HepG2 (cell line): ENCODE results near the gene IP6K3. TPM values are rescaled to one million over a fixed set of nuclear protein-coding genes. Genes with fewer than 3 reads are reported as not detected.

Source experiments
- ATAC-seq: fragments of 200-7000 bp; cut with Tn5 transposase; 3 replicates; pipeline ENCODE4 v1.9.1; 2020; ENCODE audit warnings: mild to moderate bottlenecking, moderate library complexity
- BruUV-seq: library from RNA; stranded (reverse); fragments of 400-500 nt; replicated peaks from 2 replicates; lab custom pipeline; 2021; lab: Mats Ljungman, UMichigan
- CTCF ChIA-PET: fragments of 300-600 bp; formaldehyde crosslinking; extraction: SDS; loops from one replicate; lab custom pipeline; 2021; ENCODE audit warnings: low total read pairs, inconsistent platforms, low intra/inter-chr PET ratio; lab: Yijun Ruan, JAX
- POLR2A ChIA-PET: fragments of 350-600 bp; sonication (Branson Sonifier 250); formaldehyde crosslinking; loops from one replicate; lab custom pipeline; 2020; ENCODE audit warnings: antibody characterized with exemption, inconsistent platforms; lab: Yijun Ruan, JAX
- DNase-seq: peaks from one replicate; pipeline ENCODE4 v3.0.0-alpha.2; 2015; ENCODE audit warnings: low spot score
- FAIRE-seq: peaks from 3 replicates; lab custom pipeline; 2011; peaks lifted over from hg19 to GRCh38; lab: Jason Lieb, UNC
- H2AFZ ChIP-seq: one replicate; pipeline ENCODE4 v1.6.1; 2011; ENCODE audit warnings: low read length, inconsistent platforms
- H3K27ac ChIP-seq: fragments of 300-600 bp; 3 replicates; pipeline ENCODE4 v1.8.0; 2011; ENCODE audit warnings: mixed run types, mild to moderate bottlenecking, mixed read lengths, low read length, inconsistent platforms; ENCODE audit not compliant: insufficient read depth; ENCODE audit errors: extremely low read length
- H3K27me3 ChIP-seq, 2 experiments: fragments of 200-600 bp in 1 of 2; 2 replicates in 1 of 2; 3 replicates in 1 of 2; pipeline versions ENCODE4 v1.6.0 to v1.8.0; 2011; ENCODE audit warnings: low read length in 2 of 2, mild to moderate bottlenecking in 2 of 2, moderate library complexity in 2 of 2, inconsistent platforms in 1 of 2; ENCODE audit not compliant: insufficient read depth in 2 of 2, control insufficient read depth in 1 of 2
- H3K36me3 ChIP-seq, 2 experiments: fragments of 200-600 bp in 1 of 2; replicated peaks in 1 of 2; 2 replicates in 1 of 2; 3 replicates in 1 of 2; pipeline versions ENCODE4 v1.5.1 to v1.8.0; 2011; ENCODE audit warnings: low read length in 2 of 2, inconsistent platforms in 1 of 2; ENCODE audit not compliant: insufficient read depth in 2 of 2, control insufficient read depth in 1 of 2
- H3K4me1 ChIP-seq: 2 replicates; pipeline ENCODE4 v1.5.1; 2012; ENCODE audit warnings: low read length, inconsistent platforms; ENCODE audit not compliant: insufficient read depth
- H3K4me2 ChIP-seq: 2 replicates; pipeline ENCODE4 v1.6.0; 2011; ENCODE audit warnings: low read depth, low read length, inconsistent platforms
- H3K4me3 ChIP-seq, 3 experiments: fragments of 200-600 bp in 1 of 3; sonication (generic), shearing (Covaris generic) in 1 of 3; replicated peaks in 1 of 3; 2 replicates each; pipeline ENCODE4 v1.5.1; 2011 to 2016; ENCODE audit warnings: low read length in 3 of 3, inconsistent platforms in 2 of 3, low read depth in 2 of 3, mild to moderate bottlenecking in 2 of 3, control low read depth in 1 of 3, mixed read lengths in 1 of 3; ENCODE audit not compliant: insufficient read depth in 1 of 3
- H3K79me2 ChIP-seq: one replicate; pipeline ENCODE4 v1.6.1; 2011; ENCODE audit warnings: low read length, inconsistent platforms; ENCODE audit not compliant: insufficient read depth
- H3K9ac ChIP-seq: 2 replicates; pipeline ENCODE4 v1.6.0; 2011; ENCODE audit warnings: mild to moderate bottlenecking, low read depth, low read length, inconsistent platforms; ENCODE audit not compliant: insufficient read depth
- H3K9me3 ChIP-seq: 2 replicates; pipeline ENCODE4 v1.5.1; 2012; ENCODE audit warnings: mild to moderate bottlenecking, low read length
- H4K20me1 ChIP-seq: 2 replicates; pipeline ENCODE4 v1.6.0; 2011; ENCODE audit warnings: inconsistent platforms, mild to moderate bottlenecking, low read length, moderate library complexity; ENCODE audit not compliant: insufficient read depth
- HNRNPUL1 ChIP-seq: fragments of 200-400 bp; formaldehyde crosslinking; IDR thresholded peaks from 2 replicates; pipeline ENCODE4 v1.6.1; 2017; ENCODE audit warnings: low read depth, mild to moderate bottlenecking, low read length, moderate library complexity
- NFKB2 ChIP-seq: sonication (generic); formaldehyde crosslinking; IDR thresholded peaks from 2 replicates; pipeline ENCODE4 v1.4.0; 2020; ENCODE audit warnings: missing genetic modification reagents, borderline replicate concordance
- NFRKB ChIP-seq: fragments of 450-650 bp; IDR thresholded peaks from 2 replicates; pipeline ENCODE4 v1.6.1; 2017
- PHB2 ChIP-seq: fragments of 450-650 bp; IDR thresholded peaks from 2 replicates; pipeline ENCODE4 v1.6.1; 2018; ENCODE audit not compliant: partially characterized antibody
- YY1 ChIP-seq: IDR thresholded peaks from 2 replicates; pipeline ENCODE4 v1.6.1; 2011; ENCODE audit warnings: low read length, low read depth, moderate library complexity, mild to moderate bottlenecking; ENCODE audit not compliant: insufficient read depth, insufficient replicate concordance
- ZNF468 ChIP-seq: sonication (generic); formaldehyde crosslinking; IDR thresholded peaks from 2 replicates; pipeline ENCODE4 v1.8.0; 2022; ENCODE audit warnings: mild to moderate bottlenecking, moderate library complexity, missing genetic modification reagents
- ZNF572 ChIP-seq: sonication (generic); formaldehyde crosslinking; IDR thresholded peaks from 2 replicates; pipeline ENCODE4 v1.5.1; 2020; ENCODE audit warnings: mild to moderate bottlenecking, missing genetic modification reagents
- WGBS: methylation state at CpG from one replicate; pipeline ENCODE4 v1.1.6; 2017; ENCODE audit warnings: low lambda C conversion rate; 5-methylcytosine and 5-hydroxymethylcytosine counted together
- in situ Hi-C: cut with HindIII; loops from 2 replicates; pipeline ENCODE4 v1.10.0; 2017; ENCODE audit warnings: low pct_unique_long_range_greater_than_20kb; ENCODE audit not compliant: extremely low pct_ligation_motif_present
- intact Hi-C: fragments of 100-400 bp; cut with micrococcal nuclease; formaldehyde crosslinking; loops from one replicate; pipeline ENCODE4 v1.10.0; 2022; ENCODE audit not compliant: unreplicated experiment
- polyA plus RNA-seq, 8 experiments: library from polyadenylated mRNA; depleted of rRNA in 3 of 8; stranded (reverse) in 7 of 8; unstranded in 1 of 8; fragments of >200 nt; fragmentation: Illumina TruSeq in 4 of 8; extraction: Trizol in 4 of 8; gene quantifications; 2 replicates each; pipeline versions ENCODE4 v1.2.1 to v1.2.3, GENCODE V29; 2011 to 2016; ENCODE audit warnings: low read depth in 4 of 8, missing spikeins in 1 of 8, mixed read lengths in 1 of 8; ENCODE audit not compliant: insufficient read depth in 1 of 8
- total RNA-seq, 5 experiments: library from RNA; depleted of rRNA; stranded (reverse); fragments of >200 nt; fragmentation: Illumina TruSeq; extraction: Trizol; gene quantifications; 2 replicates each; pipeline ENCODE4 v1.2.3, GENCODE V29; 2016; ENCODE audit warnings: low read depth in 1 of 5
- TF ChIP-seq, protein P1 (sequence below): sonication (generic); formaldehyde crosslinking; IDR thresholded peaks from 2 replicates; pipeline ENCODE4 v1.9.0; 2021; ENCODE audit warnings: missing genetic modification reagents, mild to moderate bottlenecking, borderline replicate concordance
- TF ChIP-seq, protein P2 (sequence below): sonication (generic); formaldehyde crosslinking; IDR thresholded peaks from 2 replicates; pipeline ENCODE4 v1.4.0; 2020; ENCODE audit warnings: missing genetic modification reagents
- TF ChIP-seq, protein P3 (sequence below): IDR thresholded peaks from 2 replicates; pipeline ENCODE4 v1.6.1; 2016; ENCODE audit warnings: missing biosample characterization, missing genetic modification reagents, low read depth
- TF ChIP-seq, protein P4 (sequence below): sonication (generic); formaldehyde crosslinking; IDR thresholded peaks from 2 replicates; pipeline ENCODE4 v1.9.0; 2021; ENCODE audit warnings: mild to moderate bottlenecking, missing genetic modification reagents

IP6K3 gene
- total and polyA plus RNA-seq, 2 of the 13 experiments (the other 11 are each of a cell fraction or from before 2014, with no cell fraction given) = 0.11 to 0.18 TPM

DNA sequence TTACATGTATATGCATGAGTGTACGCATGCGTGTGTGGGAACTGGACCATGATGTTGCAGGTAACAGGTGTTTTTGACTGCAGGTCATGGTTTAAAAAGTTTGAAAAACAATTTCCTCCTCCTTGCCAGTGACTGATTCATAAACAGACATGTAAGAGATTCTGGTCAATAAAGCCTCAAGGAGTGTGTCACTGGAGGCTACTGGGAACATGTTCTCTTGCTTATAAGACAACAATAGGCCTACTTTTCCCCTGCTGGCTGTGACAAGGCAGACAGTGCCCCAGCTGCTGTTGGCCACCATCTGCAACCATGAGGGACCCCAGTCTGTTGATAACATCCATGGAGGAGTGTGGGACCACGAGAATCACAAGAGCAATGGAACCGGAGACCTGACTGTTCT, 29.5 kb upstream of the IP6K3 start:
- Histone ChIP-seq H3K4me1 (no peaks in the 10 kb centered on the region), H3K9ac (no peak overlapping the region), H3K27me3 (no peaks in the 10 kb centered on the region), H4K20me1 (no peaks in the 10 kb centered on the region), H3K79me2 (no peaks in the 10 kb centered on the region), H3K4me2 (no peak overlapping the region), H3K9me3 (no peaks in the 10 kb centered on the region), H3K36me3 (peaks cover 51 to 82% of the 10 kb centered on the region in 2 experiments), H2AFZ (no peak overlapping the region), H3K27ac (no peak overlapping the region), H3K4me3 (no peak overlapping the region)
- DNase-seq (no peak), ATAC-seq (no peak), FAIRE-seq (no peak)
- in situ Hi-C loops (no loop called here), intact Hi-C loops (no loop called here)
- no TSS peak for BruUV-seq
- no peak for TF ChIP-seq HNRNPUL1
- TF ChIP-seq, protein P1, sequence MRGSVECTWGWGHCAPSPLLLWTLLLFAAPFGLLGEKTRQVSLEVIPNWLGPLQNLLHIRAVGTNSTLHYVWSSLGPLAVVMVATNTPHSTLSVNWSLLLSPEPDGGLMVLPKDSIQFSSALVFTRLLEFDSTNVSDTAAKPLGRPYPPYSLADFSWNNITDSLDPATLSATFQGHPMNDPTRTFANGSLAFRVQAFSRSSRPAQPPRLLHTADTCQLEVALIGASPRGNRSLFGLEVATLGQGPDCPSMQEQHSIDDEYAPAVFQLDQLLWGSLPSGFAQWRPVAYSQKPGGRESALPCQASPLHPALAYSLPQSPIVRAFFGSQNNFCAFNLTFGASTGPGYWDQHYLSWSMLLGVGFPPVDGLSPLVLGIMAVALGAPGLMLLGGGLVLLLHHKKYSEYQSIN (CRISPR knock-in tag) = no peak
- TF ChIP-seq, protein P2, sequence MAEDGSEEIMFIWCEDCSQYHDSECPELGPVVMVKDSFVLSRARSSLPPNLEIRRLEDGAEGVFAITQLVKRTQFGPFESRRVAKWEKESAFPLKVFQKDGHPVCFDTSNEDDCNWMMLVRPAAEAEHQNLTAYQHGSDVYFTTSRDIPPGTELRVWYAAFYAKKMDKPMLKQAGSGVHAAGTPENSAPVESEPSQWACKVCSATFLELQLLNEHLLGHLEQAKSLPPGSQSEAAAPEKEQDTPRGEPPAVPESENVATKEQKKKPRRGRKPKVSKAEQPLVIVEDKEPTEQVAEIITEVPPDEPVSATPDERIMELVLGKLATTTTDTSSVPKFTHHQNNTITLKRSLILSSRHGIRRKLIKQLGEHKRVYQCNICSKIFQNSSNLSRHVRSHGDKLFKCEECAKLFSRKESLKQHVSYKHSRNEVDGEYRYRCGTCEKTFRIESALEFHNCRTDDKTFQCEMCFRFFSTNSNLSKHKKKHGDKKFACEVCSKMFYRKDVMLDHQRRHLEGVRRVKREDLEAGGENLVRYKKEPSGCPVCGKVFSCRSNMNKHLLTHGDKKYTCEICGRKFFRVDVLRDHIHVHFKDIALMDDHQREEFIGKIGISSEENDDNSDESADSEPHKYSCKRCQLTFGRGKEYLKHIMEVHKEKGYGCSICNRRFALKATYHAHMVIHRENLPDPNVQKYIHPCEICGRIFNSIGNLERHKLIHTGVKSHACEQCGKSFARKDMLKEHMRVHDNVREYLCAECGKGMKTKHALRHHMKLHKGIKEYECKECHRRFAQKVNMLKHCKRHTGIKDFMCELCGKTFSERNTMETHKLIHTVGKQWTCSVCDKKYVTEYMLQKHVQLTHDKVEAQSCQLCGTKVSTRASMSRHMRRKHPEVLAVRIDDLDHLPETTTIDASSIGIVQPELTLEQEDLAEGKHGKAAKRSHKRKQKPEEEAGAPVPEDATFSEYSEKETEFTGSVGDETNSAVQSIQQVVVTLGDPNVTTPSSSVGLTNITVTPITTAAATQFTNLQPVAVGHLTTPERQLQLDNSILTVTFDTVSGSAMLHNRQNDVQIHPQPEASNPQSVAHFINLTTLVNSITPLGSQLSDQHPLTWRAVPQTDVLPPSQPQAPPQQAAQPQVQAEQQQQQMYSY = no peak
- TF ChIP-seq, protein P3, sequence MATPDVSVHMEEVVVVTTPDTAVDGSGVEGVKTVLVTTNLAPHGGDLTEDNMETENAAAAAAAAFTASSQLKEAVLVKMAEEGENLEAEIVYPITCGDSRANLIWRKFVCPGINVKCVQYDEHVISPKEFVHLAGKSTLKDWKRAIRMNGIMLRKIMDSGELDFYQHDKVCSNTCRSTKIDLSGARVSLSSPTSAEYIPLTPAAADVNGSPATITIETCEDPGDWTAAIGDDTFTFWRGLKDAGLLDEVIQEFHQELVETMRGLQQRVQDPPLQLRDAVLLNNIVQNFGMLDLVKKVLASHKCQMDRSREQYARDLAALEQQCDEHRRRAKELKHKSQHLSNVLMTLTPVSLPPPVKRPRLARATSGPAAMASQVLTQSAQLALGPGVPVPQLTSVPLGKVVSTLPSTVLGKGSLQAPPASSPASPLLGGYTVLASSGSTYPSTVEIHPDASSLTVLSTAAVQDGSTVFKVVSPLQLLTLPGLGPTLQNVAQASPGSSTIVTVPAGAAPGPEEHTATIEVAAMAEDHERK (CRISPR knock-in tag) = no peak
- TF ChIP-seq ZNF572 (CRISPR knock-in tag) = no peak
- no peak for TF ChIP-seq NFRKB
- no peak for TF ChIP-seq ZNF468 (CRISPR knock-in tag)
- no peak for TF ChIP-seq PHB2
- no peak for TF ChIP-seq YY1
- TF ChIP-seq NFKB2 = no peak
- TF ChIP-seq, protein P4, sequence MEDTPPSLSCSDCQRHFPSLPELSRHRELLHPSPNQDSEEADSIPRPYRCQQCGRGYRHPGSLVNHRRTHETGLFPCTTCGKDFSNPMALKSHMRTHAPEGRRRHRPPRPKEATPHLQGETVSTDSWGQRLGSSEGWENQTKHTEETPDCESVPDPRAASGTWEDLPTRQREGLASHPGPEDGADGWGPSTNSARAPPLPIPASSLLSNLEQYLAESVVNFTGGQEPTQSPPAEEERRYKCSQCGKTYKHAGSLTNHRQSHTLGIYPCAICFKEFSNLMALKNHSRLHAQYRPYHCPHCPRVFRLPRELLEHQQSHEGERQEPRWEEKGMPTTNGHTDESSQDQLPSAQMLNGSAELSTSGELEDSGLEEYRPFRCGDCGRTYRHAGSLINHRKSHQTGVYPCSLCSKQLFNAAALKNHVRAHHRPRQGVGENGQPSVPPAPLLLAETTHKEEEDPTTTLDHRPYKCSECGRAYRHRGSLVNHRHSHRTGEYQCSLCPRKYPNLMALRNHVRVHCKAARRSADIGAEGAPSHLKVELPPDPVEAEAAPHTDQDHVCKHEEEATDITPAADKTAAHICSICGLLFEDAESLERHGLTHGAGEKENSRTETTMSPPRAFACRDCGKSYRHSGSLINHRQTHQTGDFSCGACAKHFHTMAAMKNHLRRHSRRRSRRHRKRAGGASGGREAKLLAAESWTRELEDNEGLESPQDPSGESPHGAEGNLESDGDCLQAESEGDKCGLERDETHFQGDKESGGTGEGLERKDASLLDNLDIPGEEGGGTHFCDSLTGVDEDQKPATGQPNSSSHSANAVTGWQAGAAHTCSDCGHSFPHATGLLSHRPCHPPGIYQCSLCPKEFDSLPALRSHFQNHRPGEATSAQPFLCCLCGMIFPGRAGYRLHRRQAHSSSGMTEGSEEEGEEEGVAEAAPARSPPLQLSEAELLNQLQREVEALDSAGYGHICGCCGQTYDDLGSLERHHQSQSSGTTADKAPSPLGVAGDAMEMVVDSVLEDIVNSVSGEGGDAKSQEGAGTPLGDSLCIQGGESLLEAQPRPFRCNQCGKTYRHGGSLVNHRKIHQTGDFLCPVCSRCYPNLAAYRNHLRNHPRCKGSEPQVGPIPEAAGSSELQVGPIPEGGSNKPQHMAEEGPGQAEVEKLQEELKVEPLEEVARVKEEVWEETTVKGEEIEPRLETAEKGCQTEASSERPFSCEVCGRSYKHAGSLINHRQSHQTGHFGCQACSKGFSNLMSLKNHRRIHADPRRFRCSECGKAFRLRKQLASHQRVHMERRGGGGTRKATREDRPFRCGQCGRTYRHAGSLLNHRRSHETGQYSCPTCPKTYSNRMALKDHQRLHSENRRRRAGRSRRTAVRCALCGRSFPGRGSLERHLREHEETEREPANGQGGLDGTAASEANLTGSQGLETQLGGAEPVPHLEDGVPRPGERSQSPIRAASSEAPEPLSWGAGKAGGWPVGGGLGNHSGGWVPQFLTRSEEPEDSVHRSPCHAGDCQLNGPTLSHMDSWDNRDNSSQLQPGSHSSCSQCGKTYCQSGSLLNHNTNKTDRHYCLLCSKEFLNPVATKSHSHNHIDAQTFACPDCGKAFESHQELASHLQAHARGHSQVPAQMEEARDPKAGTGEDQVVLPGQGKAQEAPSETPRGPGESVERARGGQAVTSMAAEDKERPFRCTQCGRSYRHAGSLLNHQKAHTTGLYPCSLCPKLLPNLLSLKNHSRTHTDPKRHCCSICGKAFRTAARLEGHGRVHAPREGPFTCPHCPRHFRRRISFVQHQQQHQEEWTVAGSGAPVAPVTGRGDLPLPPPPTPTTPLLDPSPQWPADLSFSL (CRISPR knock-in tag) = no peak
- POLR2A ChIA-PET = no interaction called here
- 96% methylated on average over 4 of the region's 4 CpGs for WGBS
- CTCF ChIA-PET = no interaction called here
